Ovary (tissue), 9 donors: Measurements from ENCODE around the gene BIRC7. TPM values are rescaled to one million over a fixed set of nuclear protein-coding genes. Genes with fewer than 3 reads are reported as not detected.

Experiments used
- DNase-seq, 5 donors: peaks; one replicate each; pipeline ENCODE4 v3.0.0-alpha.2; 2019 to 2020
- H3K27ac ChIP-seq, 2 donors: fragments of 200-600 bp; one replicate each; pipeline versions ENCODE4 v1.5.1 to v1.8.0; 2019 to 2022
- H3K27me3 ChIP-seq: fragments of 200-600 bp; one replicate; pipeline ENCODE4 v1.8.0; 2022
- H3K36me3 ChIP-seq: fragments of 200-600 bp; sonication (generic); one replicate; pipeline ENCODE4 v1.5.1; 2019
- H3K4me1 ChIP-seq: one replicate; pipeline ENCODE4 v1.8.1; 2013; ENCODE audit warnings: mild to moderate bottlenecking, moderate library complexity; ENCODE audit not compliant: insufficient read depth
- H3K4me3 ChIP-seq: fragments of 200-600 bp; sonication (generic); one replicate; pipeline ENCODE4 v1.5.1; 2017
- H3K9me3 ChIP-seq, 2 donors: fragments of 200-600 bp in 1 of 2; sonication (generic) in 1 of 2; one replicate each; pipeline versions ENCODE4 v1.5.1 to v1.8.1; 2013 to 2019; ENCODE audit warnings: mild to moderate bottlenecking in 1 of 2, moderate library complexity in 1 of 2
- CTCF ChIP-seq, 3 donors: fragments of 450-650 bp in 2 of 3; fragments of 200-600 bp in 1 of 3; IDR thresholded peaks; one replicate each; pipeline versions ENCODE4 v1.5.1 to v1.8.0; 2016 to 2022; ENCODE audit warnings: antibody characterized with exemption in 3 of 3, mild to moderate bottlenecking in 1 of 3
- EP300 ChIP-seq: sonication (generic); formaldehyde crosslinking; IDR thresholded peaks from one replicate; pipeline ENCODE4 v1.6.1; 2017; ENCODE audit warnings: antibody characterized with exemption
- POLR2A ChIP-seq: fragments of 450-650 bp; IDR thresholded peaks from one replicate; pipeline ENCODE4 v1.6.1; 2017; ENCODE audit warnings: antibody characterized with exemption, mild to moderate bottlenecking, moderate library complexity
- WGBS, 3 donors: extraction: QIAGEN DNeasy Blood & Tissue Kit in 1 of 3; methylation state at CpG; one replicate each; pipeline versions ENCODE4 v1.1.5 to v1.1.7; 2013 to 2017; 5-methylcytosine and 5-hydroxymethylcytosine counted together
- intact Hi-C, 4 donors: fragments of 100-400 bp; cut with DNase I; formaldehyde crosslinking; loops; one replicate each; pipeline versions ENCODE4 v1.11.0 to v1.15.1; 2022 to 2023
- polyA plus RNA-seq, 2 donors: library from polyadenylated mRNA; stranded (reverse); fragments of 200-250 nt in 1 of 2; fragments of 350-450 nt in 1 of 2; fragmentation: Illumina TruSeq in 1 of 2; extraction: RNeasy Lipid Tissue Mini Kit (QIAGEN cat#74804) in 1 of 2; gene quantifications; one replicate each; pipeline ENCODE4 v1.2.3, GENCODE V29; 2013 to 2014
- total RNA-seq, 7 donors: library from RNA; depleted of rRNA in 2 of 7; stranded (reverse); fragments of >200 nt in 2 of 7; fragmentation: NEBNext Ultra II Directional in 3 of 7; extraction: Animal tissue kit (Norgen Biotek cat#: 25700) in 3 of 7; gene quantifications; one replicate each; pipeline versions ENCODE4 v1.1.0 to v1.2.4, GENCODE V29; 2016 to 2023
- donor health status: DM: no; HTN: no; CAD: no; lungs with moderate emphysema.
- donor health status: DM: no; HTN: no; CAD: no.
- donor health status: Bipolar disorder and iron deficiency.
- donor health status: DM: yes; HTN: yes; CAD: no.
- donor health status: DM: no; HTN: no; CAD: no.
- donor health status: DM: yes; HTN: yes; CAD: no.

BIRC7 gene
- total and polyA plus RNA-seq, 9 donors = 0.60 to 1.1 TPM; not detected in 7

GRCh38 chr20:63243604-63244247, 8.0 kb downstream of the BIRC7 start:
- H3K4me1 ChIP-seq = no peaks in the 10 kb centered on the region
- 74 to 84% (median 82%) methylated on average over 25 of the region's 25 CpGs for WGBS, 3 donors
- intact Hi-C loops = loop anchor here in 1 of 4 donors (10.0 kb wide), 1 partner anchor 189 kb away; no protein-coding TSS in a partner anchor
- H3K9me3 ChIP-seq = no peaks in the 10 kb centered on the region
- H3K27ac ChIP-seq = no peak overlapping the region
- DNase-seq = no peak
- no peak overlapping the region for H3K4me3 ChIP-seq
- H3K27me3 ChIP-seq = no peaks in the 10 kb centered on the region
- no peaks in the 10 kb centered on the region for H3K36me3 ChIP-seq
- no peak for TF ChIP-seq POLR2A

DNA sequence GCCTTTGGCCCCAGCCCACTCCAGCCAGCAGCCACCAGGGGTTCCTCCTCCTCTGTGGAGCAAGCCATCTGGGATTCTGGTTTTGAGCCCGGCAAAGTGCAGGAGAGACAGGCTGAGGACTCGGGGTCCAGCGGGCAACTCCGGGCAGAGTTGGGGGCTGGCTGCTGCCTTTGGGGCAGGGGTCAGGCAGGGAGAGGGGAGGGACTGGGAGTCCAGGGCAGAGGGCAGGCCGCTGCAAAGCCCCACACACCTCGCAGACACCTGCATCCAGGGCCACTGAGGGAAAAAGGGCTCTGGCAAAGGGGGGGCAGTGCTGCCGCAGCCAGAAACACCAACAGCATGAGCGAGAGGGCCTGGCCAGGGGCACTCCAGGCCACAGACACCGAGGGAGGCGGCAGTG, 8.8 kb downstream of the BIRC7 start:
- H3K4me3 ChIP-seq = no peak overlapping the region
- H3K27me3 ChIP-seq = no peaks in the 10 kb centered on the region

GRCh38 chr20:63246490-63247288, 11.0 kb downstream of the BIRC7 start:
- no peaks in the 10 kb centered on the region for H3K9me3 ChIP-seq
- no peaks in the 10 kb centered on the region for H3K27me3 ChIP-seq
- H3K36me3 ChIP-seq = no peaks in the 10 kb centered on the region
- WGBS, 3 donors = 62 to 73% (median 68%) methylated on average over 49 to 50 of the region's 50 CpGs
- no peak overlapping the region for H3K4me3 ChIP-seq
- no peak overlapping the region for H3K27ac ChIP-seq
- intact Hi-C loops = loop anchor here in 1 of 4 donors (10.0 kb wide), 1 partner anchor 192 kb away; no protein-coding TSS in a partner anchor
- no peak for TF ChIP-seq EP300
- no peak for TF ChIP-seq CTCF (IDR thresholded peaks at IDR 0.05)
- TF ChIP-seq POLR2A = no peak
- DNase-seq = no peak
- no peaks in the 10 kb centered on the region for H3K4me1 ChIP-seq

More for the DNA sequence above, 8.8 kb downstream of the BIRC7 start:
- no peak for DNase-seq
- no peak for TF ChIP-seq CTCF (IDR thresholded peaks at IDR 0.05)
- no peak for TF ChIP-seq POLR2A
- TF ChIP-seq EP300 = no peak
- intact Hi-C loops = loop anchor here in 1 of 4 donors (10.0 kb wide), 1 partner anchor 190 kb away; no protein-coding TSS in a partner anchor
- Histone ChIP-seq H3K9me3 (no peaks in the 10 kb centered on the region), H3K27ac (no peak overlapping the region), H3K36me3 (no peaks in the 10 kb centered on the region), H3K4me1 (no peaks in the 10 kb centered on the region)
- WGBS, 3 donors = 75 to 85% (median 84%) methylated on average over 9 to 10 of the region's 10 CpGs

DNA sequence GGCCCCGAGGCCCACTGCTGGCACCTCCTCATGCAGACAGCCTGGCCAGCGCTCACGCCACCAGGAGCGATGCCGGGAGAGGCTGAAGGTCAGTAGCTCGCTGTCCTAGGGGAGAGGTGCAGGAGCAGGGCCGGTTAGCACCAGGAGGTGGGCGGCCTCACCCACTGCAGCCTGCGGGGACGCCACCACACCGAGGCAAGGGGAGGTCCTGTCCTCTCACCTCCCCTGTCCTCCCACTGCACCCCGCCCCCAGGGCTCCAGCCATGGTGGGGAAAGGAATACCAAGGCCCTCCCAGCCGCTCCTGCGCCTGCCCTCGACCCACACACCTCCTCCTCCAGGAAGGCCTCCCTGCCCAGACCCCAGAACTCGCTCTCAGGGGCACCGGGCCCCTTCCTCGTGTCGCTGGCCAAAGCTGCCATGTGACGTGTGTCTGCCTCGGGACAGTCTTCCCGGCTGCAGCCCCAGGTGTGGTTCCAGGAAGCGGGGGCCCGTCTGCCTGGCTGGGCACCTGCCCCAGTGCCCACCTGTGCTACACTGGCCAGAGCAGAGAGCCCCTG, 12.0 kb downstream of the BIRC7 start:
- TF ChIP-seq POLR2A = no peak
- TF ChIP-seq EP300 = no peak
- TF ChIP-seq CTCF (IDR thresholded peaks at IDR 0.05) = no peak

More for the DNA sequence above, 12.0 kb downstream of the BIRC7 start:
- no peaks in the 10 kb centered on the region for H3K9me3 ChIP-seq
- H3K27ac ChIP-seq = no peak overlapping the region
- H3K36me3 ChIP-seq = no peaks in the 10 kb centered on the region
- no peak overlapping the region for H3K4me3 ChIP-seq
- intact Hi-C loops = loop anchor here in 1 of 4 donors (10.0 kb wide), 1 partner anchor 193 kb away; no protein-coding TSS in a partner anchor
- 76 to 78% (median 76%) methylated on average over 24 of the region's 24 CpGs for WGBS, 3 donors
- H3K27me3 ChIP-seq = no peaks in the 10 kb centered on the region
- no peaks in the 10 kb centered on the region for H3K4me1 ChIP-seq
- no peak for DNase-seq
